Suprapubic skin (tissue), 4 donors: ENCODE data around the gene DRC7. TPM values are rescaled to one million over a fixed set of nuclear protein-coding genes. Genes with fewer than 3 reads are reported as not detected.

ENCODE experiments used
- DNase-seq, 2 donors: peaks; one replicate each; pipeline ENCODE4 v3.0.0-alpha.2; 2019; ENCODE audit warnings: low spot score in 2 of 2
- H3K27ac ChIP-seq: fragments of 200-600 bp; sonication (generic); one replicate; pipeline ENCODE4 v1.5.1; 2019
- H3K27me3 ChIP-seq: fragments of 200-600 bp; sonication (generic); one replicate; pipeline ENCODE4 v1.5.1; 2019
- H3K36me3 ChIP-seq: fragments of 200-600 bp; sonication (generic); one replicate; pipeline ENCODE4 v1.5.1; 2019
- H3K4me1 ChIP-seq: fragments of 200-600 bp; sonication (generic); one replicate; pipeline ENCODE4 v1.5.1; 2019
- H3K4me3 ChIP-seq: fragments of 200-600 bp; sonication (generic); one replicate; pipeline ENCODE4 v1.5.1; 2019; ENCODE audit warnings: mild to moderate bottlenecking
- H3K9me3 ChIP-seq: fragments of 200-600 bp; sonication (generic); one replicate; pipeline ENCODE4 v1.5.1; 2019
- EP300 ChIP-seq: sonication (generic); formaldehyde crosslinking; IDR thresholded peaks from one replicate; pipeline ENCODE4 v1.6.1; 2017; ENCODE audit warnings: antibody characterized with exemption
- POLR2A ChIP-seq, 2 donors: fragments of 450-650 bp; IDR thresholded peaks; one replicate each; pipeline ENCODE4 v1.6.1; 2017; ENCODE audit warnings: antibody characterized with exemption in 2 of 2, mild to moderate bottlenecking in 2 of 2, moderate library complexity in 2 of 2
- POLR2AphosphoS5 ChIP-seq, 3 donors: sonication (generic); formaldehyde crosslinking; IDR thresholded peaks; one replicate each; pipeline ENCODE4 v1.6.1; 2017; ENCODE audit warnings: antibody characterized with exemption in 3 of 3
- WGBS: methylation state at CpG from one replicate; pipeline ENCODE4 v1.1.5; 2018; 5-methylcytosine and 5-hydroxymethylcytosine counted together
- total RNA-seq, 4 donors: library from RNA; depleted of rRNA; stranded (reverse); fragments of >200 nt; gene quantifications; one replicate each; pipeline ENCODE4 v1.1.0, GENCODE V29; 2016
- TF ChIP-seq, protein P1 (sequence below), 2 donors: fragments of 200-600 bp in 1 of 2; fragments of 450-650 bp in 1 of 2; sonication (generic) in 1 of 2; IDR thresholded peaks; one replicate each; pipeline ENCODE4 v1.5.1; 2016 to 2019; ENCODE audit warnings: antibody characterized with exemption in 2 of 2, mild to moderate bottlenecking in 1 of 2, moderate library complexity in 1 of 2

Gene DRC7
- total RNA-seq, 4 donors from 2014 or later = not detected

DNA sequence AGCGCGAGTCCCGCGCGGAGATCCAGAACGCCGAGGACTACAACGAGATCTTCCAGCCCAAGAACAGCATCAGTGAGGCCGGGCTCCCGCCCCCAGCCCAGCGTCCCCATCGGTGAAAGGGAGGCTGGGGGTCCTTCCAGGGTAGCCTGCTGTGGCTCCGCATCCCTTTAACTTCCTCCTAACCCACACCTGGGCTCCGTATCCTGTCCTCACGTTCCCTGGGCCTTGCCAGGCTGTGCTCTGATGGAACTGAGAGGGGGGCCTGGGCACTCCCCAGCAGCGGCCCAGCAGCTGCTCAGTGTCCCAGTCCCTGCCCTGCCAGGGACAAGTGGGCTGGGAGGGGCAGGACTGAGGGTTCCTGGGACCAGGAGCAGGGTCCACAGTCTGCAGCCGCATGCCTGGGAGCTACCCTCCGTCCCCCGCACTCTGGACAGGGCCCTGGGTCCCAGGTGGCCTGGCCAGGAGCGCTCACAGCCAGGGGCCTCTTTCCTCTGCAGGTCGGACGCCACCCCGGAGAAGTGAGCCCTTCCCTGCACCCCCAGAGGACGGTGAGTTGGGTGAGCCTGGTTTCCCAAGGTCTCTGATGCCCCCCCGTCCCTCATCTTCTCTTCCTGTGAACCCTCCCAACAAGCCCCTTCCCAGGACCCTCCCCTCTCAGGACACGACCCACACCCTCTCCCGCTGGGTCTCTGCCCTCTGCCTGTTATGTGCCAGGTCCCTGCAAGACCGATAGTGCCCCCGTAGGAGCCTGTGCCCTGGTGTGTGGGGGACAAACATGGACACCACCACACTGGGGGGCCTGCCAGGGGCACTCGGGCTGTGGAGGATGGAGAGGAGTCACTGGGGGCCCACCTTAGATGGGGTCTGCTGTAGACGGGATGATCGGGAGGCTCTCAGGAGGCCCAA lies 59.1 kb downstream of the DRC7 start:
- Histone ChIP-seq H3K27me3 (no peaks in the 10 kb centered on the region), H3K4me3 (no peak overlapping the region), H3K36me3 (peaks cover 64% of the 10 kb centered on the region), H3K27ac (no peak overlapping the region), H3K9me3 (no peaks in the 10 kb centered on the region), H3K4me1 (peaks cover 2% of the 10 kb centered on the region)
- no peak for DNase-seq
- TF ChIP-seq EP300 (no peak), POLR2A (IDR thresholded peaks at IDR 0.05) (no peak), POLR2AphosphoS5 (IDR thresholded peaks at IDR 0.05) (no peak)
- TF ChIP-seq, protein P1, sequence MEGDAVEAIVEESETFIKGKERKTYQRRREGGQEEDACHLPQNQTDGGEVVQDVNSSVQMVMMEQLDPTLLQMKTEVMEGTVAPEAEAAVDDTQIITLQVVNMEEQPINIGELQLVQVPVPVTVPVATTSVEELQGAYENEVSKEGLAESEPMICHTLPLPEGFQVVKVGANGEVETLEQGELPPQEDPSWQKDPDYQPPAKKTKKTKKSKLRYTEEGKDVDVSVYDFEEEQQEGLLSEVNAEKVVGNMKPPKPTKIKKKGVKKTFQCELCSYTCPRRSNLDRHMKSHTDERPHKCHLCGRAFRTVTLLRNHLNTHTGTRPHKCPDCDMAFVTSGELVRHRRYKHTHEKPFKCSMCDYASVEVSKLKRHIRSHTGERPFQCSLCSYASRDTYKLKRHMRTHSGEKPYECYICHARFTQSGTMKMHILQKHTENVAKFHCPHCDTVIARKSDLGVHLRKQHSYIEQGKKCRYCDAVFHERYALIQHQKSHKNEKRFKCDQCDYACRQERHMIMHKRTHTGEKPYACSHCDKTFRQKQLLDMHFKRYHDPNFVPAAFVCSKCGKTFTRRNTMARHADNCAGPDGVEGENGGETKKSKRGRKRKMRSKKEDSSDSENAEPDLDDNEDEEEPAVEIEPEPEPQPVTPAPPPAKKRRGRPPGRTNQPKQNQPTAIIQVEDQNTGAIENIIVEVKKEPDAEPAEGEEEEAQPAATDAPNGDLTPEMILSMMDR (IDR thresholded peaks at IDR 0.05) = no peak
- WGBS = 92% methylated on average over 29 of the region's 32 CpGs

DNA sequence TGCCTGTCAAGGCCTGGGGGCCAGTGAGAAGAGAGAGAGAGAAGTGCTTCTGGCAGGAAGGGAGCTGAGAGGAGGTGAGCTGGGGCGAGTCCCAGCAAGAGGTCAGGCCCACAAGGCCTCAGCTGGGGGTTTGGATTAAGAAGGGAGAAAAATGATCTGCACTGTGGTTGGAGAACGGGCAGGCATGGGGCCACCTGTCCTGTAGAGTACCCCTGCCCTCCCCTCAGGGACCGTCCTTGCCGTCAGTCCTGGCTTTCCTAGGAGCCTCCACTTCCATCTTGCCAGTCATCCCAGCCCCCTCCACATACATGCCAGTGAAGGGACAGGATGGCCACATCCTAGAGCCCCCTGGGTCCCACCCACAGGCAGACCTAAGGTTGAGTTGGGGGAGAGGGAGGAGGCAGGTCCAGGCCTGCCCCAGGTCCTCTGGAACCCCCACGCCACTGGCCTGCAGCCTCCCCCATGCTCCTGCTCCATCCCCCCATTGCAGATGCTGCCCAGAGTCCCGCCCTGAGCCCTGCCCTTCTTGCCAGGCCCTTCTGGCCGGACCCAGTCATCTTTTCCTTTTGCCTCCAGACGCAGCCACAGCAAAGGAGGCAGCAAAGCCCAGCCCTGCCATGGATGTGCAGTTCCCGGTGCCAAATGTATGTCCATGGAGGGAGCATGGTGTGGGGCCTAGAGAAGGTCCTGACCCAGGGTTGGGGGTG lies 59.9 kb downstream of the DRC7 start:
- Histone ChIP-seq H3K4me1 (peaks cover 3% of the 10 kb centered on the region), H3K4me3 (no peak overlapping the region), H3K27ac (no peak overlapping the region), H3K9me3 (no peaks in the 10 kb centered on the region), H3K27me3 (no peaks in the 10 kb centered on the region), H3K36me3 (peaks cover 72% of the 10 kb centered on the region)
- no peak for DNase-seq
- TF ChIP-seq EP300 (no peak), POLR2AphosphoS5 (IDR thresholded peaks at IDR 0.05) (no peak), POLR2A (IDR thresholded peaks at IDR 0.05) (no peak)
- TF ChIP-seq, protein P1 (IDR thresholded peaks at IDR 0.05) = no peak
- 73% methylated on average over 6 of the region's 9 CpGs for WGBS

DNA sequence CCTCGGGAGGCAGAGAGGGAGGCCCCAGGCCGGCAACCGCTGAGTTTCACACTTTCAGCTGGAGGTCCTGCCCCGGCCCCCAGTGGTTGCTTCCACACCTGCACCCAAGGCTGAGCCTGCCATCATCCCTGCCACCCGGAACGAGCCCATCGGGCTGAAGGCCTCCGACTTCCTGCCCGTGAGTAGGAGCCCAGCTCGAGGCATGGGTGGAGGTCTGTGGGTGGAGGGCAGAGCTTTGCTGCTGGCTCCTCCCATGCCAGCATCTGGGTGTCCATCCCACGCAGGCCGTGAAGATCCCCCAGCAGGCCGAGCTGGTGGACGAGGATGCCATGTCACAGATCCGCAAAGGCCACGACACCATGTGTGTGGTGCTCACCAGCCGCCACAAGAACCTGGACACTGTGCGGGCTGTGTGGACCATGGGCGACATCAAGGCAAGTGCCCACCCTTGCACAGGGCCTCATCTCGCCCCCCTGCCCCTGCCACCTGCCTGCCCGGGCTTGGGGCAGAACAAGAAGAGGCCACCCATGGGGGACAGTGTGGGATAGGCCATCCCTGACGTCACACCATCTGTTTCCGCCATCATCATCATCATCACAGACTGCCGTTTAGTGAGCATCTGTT lies 60.6 kb downstream of the DRC7 start:
- Histone ChIP-seq H3K4me1 (peaks cover 10% of the 10 kb centered on the region), H3K27me3 (no peaks in the 10 kb centered on the region), H3K36me3 (peaks cover 79% of the 10 kb centered on the region), H3K9me3 (no peaks in the 10 kb centered on the region), H3K4me3 (no peak overlapping the region), H3K27ac (no peak overlapping the region)
- WGBS = 89% methylated on average over 12 of the region's 24 CpGs
- TF ChIP-seq EP300 (no peak), POLR2A (IDR thresholded peaks at IDR 0.05) (no peak), POLR2AphosphoS5 (IDR thresholded peaks at IDR 0.05) (no peak)
- TF ChIP-seq, protein P1 (IDR thresholded peaks at IDR 0.05) = no peak
- DNase-seq = no peak

DNA sequence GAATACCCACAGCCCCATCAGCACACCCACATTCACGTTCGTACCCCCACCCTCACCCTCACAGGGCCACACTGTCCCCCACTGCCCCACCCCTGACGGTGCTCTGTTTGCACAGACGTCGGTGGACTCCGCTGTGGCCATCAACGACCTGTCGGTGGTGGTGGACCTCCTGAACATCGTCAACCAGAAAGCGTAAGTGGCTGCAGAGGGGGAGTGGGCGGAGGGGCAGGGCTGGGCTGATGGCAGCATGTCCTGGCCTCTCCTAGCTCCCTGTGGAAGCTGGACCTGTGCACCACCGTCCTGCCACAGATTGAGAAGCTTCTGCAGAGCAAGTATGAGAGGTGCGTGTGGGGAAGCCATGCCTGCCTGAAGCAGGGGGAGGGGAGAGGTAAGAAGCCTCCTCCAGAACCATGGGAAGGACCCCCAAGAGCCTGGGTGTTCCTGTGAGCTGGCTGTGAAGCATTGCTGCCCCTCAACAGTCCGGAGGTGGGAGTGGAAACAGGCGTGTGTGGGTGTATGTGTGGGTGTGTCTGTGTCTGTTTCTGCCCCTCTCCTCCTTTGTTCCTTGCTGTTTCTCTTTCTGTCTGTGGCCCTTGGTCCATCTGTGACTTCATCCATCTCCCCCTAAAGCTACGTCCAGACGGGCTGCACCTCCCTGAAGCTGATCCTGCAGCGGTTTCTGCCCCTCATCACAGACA lies 61.3 kb downstream of the DRC7 start:
- no peak overlapping the region for H3K27ac ChIP-seq
- no peaks in the 10 kb centered on the region for H3K27me3 ChIP-seq
- no peak for DNase-seq
- peaks cover 83% of the 10 kb centered on the region for H3K36me3 ChIP-seq
- H3K9me3 ChIP-seq = no peaks in the 10 kb centered on the region
- H3K4me1 ChIP-seq = peaks cover 10% of the 10 kb centered on the region
- WGBS = 84% methylated on average over 18 of the region's 18 CpGs
- H3K4me3 ChIP-seq = no peak overlapping the region
- TF ChIP-seq EP300 (no peak), POLR2AphosphoS5 (IDR thresholded peaks at IDR 0.05) (no peak), POLR2A (IDR thresholded peaks at IDR 0.05) (no peak)
- TF ChIP-seq, protein P1 (IDR thresholded peaks at IDR 0.05) = no peak
